Activated T-cell treated with anti-CD3 and anti-CD28 coated beads for 48 hours (primary cell): ENCODE results near the gene TNRC6A.
"Not testable (repeated sequence)": the region's sequence is repeated elsewhere in the genome, so short reads cannot be mapped to it uniquely, and the experiment has no call there.

Source experiments
- DNase-seq: peaks from one replicate; pipeline ENCODE4 v3.0.0-alpha.2; 2020; ENCODE audit warnings: low read depth

Gene TNRC6A

DNA sequence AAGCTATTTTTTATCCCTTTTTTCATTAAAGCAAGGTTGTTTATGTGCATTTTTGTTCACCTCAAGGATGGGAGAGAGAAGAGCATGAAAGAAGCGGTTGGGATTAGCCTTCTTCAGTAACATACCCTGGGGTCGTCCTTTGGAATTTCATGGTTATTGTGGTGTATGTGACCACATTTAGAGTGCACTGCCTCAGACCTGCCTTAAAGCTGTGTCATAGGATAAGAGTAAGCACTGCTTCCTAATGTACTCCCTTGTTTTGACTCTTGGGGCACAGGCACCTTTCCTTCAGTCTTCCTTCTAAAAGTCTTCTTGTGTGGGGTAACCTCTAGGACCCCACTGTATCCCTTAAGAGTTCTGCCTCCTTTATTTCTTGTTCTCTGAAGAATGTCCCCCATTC is 28.9 kb downstream of the TNRC6A start:
- no peak for DNase-seq

DNA sequence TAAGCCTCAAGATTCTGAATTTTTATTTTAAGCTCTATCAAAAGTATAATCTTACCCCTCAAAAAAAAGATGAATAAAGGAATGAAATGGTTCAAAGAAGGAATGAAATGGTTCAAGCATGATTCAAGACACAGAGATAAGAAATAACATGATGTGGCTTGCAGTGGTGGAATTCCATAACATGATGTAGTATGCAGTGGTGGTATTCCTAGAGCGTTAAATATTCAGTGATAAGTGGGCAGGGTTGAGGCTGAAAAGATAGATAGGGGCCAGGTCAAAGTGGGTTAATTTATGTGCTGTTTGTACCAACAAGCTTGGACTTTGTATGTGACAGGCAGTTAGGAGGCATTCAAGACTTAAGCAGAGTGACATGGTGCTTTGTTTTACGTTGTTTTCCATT is 29.6 kb downstream of the TNRC6A start:
- DNase-seq = no peak

DNA sequence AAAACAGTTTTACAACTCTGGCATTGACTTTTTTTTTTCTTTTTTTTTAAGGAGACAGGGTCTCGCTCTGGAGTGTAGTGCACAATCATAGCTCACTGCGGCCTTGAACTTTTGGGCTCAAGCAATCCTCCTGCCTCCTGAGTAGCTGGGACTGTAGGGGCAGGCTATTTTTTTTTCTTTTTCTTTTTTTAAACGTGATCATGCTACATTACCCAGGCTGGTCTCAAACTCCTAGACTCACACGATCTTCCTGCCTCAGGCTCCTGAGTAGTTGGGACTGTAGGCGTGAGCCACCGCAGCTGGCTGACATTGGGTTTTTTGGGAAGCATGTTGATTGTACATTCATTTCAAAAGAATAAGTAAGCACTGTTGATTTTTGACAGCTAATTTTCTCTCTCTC is 32.1 kb downstream of the TNRC6A start:
- DNase-seq = no peak

DNA sequence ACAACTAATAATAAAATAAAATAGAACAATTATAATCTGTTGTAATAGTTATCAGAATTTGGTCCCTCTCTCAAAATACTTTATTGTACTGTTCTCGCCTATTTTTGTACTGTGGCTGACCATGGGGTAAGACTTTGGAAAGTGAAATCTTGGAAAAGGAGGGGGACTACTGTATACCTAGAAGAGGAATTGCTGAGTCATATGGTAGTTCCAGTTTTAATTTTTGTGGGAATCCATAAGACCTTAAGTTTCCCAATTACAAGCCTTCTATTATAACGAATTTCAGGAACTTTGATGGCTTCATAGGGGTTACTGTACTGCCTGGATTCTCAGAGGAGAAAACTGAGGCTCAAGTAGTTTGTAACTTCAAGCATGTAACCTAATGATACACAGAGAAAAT is 35.5 kb downstream of the TNRC6A start:
- DNase-seq = no peak

DNA sequence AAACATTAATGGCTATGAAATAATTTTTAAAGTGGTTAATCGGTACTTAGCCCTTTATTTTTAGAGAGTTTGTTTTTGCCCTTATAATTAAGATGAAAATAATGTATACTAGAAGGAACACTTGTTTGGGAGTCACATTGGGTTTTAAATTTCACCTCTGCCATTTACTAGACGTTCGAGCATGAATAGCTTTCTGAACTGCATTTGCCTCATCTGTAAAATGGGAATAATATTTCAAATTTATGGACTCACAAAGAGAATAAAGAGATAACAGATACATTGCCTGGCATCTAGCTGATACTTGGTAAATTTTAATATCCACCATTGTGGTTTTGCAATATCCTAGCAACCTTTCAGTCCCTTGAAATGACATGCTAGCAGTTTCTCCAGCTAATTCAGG is 36.6 kb downstream of the TNRC6A start:
- DNase-seq = no peak

DNA sequence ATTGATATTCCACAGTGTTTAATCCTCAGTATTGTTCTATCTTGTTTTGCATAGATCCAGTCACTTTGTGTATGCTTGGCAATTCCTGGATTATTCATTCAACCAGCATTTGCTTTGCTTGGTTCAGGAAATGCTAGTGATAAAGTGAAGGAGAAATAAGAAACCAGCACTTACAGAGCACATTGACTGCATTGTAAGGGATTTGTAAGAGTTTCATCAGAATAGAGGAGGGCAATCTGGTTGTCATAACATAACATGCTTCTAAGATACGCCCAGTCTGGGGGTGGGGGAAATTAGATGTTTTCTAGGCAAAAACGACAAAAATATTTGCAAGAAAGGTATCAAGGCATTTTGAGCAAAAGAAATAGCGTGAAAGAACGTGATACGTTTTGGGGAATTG is 40.4 kb downstream of the TNRC6A start:
- DNase-seq = no peak

DNA sequence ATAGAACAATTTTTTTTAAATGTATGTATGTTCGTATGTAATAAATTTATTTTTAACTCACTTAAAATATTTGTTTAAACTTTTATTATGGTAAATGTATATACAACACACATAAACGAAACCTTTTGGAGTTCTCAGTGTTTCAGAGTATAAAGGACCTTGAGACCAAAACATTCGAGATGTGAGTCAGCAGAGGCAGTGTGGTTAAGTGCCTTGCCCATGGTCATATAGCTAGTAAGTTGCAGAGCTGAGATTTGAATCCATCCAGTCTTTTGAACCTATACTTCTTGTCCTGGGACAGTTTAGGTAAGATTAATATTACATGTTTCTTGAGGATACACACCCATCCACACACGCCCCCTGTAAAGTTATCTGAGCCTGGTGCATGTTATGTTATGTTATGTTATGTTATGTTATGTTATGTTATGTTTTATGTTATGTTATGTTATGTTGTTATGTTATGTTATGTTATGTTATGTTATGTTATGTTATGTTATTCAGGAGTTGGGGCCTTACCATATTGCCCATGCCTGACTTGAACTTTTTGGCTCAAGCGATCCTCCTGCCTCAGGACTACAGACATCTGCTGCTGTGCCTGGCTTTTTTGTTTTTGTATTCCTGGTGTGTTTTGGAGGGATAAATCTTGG is 41.8 kb downstream of the TNRC6A start:
- no peak for DNase-seq

DNA sequence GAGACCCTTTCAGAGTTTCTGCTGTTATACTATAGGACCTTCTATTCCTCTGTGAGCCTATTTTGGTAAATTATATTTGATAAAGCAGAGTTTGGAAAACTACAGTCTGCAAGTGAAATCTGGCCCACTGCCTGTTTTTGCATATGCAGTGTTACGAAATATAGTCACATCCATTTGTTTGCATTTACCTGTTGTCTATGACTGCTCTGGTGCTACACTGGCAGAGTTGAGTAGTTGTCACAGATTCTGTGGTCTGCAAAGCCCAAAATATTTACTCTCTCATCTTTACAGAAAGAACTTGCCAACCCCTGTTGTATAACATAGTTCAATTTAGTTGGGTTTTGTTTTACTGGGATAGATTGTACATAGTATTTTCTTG is 42.3 kb downstream of the TNRC6A start:
- no peak for DNase-seq

DNA sequence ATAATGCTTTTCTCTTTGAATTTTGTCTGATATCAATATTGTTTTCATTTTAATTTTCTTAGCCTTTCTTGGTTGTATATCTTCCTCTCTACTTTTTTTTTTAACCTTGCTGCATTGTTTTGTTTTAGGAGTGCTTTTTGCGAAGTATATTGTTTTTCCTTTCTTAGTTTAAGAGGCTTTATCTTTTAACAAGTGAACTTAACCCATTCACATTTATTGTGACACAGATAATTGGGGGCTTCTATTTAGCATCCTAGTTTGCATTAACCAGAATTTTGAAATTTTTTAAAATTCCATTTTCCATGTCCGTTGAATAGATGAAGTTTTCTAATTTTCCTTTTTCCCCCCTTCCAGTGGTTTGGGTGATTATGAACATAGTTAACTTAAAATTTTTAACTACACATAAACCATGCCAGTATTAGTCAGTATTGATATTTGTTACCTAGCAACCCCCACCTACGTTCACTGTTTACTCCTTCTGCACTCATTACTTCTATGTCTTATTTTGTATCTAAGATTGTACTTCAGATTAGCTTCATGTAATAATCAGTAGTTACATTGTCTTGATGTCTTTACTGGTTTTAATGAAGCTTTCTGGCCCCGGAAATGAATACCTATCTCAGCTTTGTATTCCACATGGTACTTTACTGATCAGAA is 44.4 kb downstream of the TNRC6A start:
- no peak for DNase-seq

DNA sequence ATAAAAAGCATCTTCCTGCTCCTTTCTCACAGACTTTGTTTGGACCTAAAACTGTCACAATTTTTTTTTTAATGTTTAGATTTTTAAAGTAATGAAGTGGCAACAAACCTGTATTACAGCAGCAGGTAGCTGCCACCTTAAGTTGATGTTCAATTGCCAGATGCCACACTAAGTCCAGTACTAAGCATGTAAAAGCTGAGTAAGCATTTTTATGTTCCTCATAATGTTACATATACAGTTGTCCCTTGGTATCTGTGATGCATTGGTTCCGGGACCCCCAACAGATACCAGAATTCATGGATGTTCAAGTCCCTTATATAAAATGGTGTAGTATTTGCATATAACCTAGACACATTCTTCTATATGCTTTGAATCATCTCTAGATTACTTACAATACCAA is 45.1 kb downstream of the TNRC6A start:
- no peak for DNase-seq

DNA sequence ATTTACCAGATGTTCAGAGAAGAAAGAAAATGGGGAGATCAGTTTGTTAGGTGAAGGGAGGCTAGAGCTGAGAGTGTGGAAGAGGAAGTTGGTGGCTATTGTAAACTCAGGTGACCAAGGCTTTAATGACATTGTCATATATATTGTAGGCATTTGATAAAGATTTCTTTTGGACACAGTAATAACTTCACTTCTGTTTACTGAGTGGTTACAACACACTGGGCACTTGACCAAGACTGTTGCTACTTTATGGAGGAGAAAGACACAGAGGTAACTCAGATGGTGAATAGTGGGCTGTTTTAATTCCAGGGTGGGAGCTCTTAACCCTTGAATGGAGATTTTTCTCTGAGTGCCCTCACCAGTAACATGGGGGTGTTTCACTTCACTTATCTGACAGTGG is 46.0 kb downstream of the TNRC6A start:
- no peak for DNase-seq

DNA sequence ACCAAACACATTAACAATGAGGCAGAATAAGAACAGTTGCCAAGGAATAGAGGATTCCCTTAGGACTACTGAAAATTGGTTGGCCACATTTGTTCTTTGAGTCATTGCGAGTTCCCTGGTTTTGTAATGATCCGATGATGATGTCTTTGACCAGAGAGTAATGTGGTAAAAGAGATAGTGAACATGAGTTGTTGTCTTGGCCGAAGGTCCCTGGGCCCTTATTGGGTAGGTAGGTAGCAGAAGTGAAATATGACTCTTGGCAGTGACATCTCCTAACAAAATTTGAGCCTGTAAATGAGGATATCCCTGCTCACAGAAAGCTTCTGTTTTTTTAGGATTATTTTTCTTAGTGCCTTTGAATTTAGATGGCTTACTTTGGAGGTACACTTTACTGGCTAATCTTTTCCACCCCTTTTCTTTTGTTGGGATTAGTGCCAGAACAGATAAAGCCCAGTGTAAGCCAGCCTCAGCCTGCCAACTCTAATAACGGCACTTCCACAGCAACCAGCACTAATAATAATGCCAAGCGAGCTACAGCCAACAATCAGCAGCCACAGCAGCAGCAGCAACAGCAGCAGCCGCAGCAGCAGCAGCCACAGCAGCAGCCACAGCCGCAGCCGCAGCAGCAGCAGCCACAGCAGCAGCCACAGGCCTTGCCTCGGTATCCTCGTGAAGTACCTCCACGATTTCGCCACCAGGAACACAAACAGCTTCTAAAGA is 47.2 kb downstream of the TNRC6A start:
- DNase-seq = no peak

DNA sequence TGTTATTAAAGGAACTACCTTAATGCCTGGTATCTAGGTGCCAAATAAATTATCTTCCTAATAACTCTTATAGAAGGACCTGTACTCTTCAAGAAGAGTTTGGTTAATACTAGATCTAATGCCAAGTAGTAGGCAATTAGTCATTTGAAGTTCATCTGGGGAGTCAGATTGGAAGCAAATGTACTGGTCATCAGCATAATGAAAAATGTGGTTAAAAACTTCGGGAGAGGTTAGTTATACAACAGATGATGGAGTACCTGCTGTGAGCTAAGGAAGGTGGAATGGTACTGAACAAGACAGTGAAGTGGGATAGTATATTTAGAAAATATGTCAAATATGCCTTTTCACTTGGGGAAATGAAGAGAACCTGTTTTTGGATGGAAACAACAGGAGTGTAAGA is 49.2 kb downstream of the TNRC6A start:
- no peak for DNase-seq

DNA sequence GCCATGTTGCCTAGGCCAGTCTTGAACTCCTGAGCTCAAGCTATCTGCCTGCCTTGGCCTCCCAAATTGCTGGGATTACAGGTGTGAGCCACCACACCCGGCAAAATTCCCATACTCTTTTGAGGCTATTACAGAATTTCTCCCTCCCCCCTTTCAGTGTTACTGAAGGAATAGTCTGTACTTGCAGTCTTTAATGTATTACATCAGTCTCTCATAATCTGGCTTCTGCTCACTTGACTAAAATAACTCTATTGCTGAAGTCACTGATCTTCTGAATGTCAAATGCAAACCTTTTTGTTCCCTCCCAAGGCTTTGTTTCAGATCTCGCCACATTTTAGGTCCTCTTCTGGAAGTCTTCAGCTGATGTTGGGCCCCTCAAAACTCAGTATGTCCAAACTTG is 51.8 kb downstream of the TNRC6A start:
- DNase-seq = no peak

DNA sequence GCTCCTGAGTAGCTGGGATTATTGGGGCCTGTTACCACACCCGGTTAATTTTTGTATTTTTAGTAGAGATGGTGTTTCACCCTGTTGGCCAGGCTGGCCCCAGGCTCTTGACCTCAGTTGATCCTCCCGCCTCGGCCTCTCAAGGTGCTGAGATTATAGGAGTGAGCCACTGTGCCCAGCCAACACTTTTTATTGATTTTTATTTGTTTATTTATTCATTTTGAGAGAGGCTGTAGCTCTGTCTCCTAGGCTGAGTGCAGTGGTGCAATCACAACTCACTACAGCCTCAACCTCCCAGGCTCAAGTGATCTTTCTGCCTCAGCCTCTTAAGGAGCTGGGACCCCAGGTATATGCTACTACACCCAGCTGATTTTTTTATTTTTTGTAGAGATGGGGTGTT is 54.7 kb downstream of the TNRC6A start:
- DNase-seq = no peak

DNA sequence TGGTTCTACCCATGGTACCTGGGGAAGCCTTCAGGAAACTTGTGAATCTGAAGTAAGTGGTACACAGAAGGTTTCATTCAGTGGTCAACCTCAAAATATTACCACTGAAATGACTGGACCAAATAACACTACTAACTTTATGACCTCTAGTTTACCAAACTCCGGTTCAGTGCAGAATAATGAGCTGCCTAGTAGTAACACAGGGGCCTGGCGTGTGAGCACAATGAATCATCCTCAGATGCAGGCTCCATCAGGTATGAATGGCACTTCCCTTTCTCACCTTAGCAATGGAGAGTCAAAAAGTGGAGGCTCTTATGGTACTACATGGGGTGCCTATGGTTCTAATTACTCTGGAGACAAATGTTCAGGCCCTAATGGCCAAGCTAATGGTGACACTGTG is 60.4 kb downstream of the TNRC6A start:
- DNase-seq = no peak

DNA sequence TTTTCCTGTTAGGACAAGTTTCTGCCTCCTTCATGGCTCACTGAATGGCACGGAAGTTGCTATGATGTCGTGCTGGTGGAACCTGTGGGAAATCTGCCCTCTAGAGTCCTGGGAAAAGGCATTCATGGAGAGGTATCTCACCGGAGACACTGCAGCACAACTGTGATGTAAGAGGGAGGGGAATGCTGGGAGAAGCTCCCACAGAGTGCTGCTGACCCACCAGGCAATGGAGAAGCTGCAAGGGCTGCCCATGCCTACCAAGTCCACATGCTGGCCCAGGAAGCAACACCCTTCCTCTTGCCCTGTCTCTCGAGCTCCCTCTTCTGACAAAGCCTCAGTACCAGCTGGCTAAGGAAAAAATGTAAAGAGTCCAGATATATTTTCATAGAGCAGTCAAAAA is 71.1 kb downstream of the TNRC6A start:
- no peak for DNase-seq

DNA sequence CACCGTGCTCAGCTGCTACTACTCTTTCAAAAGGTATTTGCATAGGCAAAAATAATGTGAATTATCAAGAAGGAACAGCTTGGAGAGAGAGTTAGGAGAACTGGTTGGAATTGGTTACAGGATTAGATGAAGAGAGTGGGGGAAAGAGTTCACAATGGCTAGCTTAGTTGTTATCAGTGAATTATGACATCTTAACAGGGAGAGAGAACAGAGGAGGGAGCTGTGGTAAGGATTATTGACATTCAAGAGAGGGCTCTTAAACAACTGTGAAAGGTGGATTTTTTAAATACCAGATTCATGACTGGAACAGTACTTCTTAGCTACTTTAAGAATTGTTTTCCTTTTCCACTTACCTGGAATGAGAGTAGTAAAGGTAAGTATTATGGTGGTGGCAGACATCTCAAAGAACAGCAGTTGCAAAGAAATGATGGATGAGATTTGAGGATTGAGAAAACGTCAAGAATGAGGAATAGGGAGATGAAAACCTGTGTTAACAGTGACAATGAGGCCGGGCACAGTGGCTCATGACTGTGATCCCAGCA is 72.4 kb downstream of the TNRC6A start:
- no peak for DNase-seq

DNA sequence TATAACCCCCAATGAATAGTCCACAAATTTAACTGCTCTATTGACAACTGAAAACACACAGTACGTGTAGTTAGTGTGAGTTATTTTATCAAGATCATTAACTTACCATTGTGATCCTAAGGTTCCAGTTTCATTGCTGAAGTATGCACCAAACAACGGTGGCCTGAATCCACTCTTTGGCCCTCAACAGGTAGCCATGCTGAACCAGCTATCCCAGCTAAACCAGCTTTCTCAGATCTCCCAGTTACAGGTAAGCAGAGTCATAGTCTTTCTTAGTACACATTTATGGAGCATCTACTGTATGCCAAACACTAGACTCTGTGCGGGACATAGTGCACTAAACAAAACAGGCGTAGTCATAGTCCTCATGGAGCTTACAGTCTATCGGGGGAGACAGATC is 76.0 kb downstream of the TNRC6A start:
- no peak for DNase-seq

DNA sequence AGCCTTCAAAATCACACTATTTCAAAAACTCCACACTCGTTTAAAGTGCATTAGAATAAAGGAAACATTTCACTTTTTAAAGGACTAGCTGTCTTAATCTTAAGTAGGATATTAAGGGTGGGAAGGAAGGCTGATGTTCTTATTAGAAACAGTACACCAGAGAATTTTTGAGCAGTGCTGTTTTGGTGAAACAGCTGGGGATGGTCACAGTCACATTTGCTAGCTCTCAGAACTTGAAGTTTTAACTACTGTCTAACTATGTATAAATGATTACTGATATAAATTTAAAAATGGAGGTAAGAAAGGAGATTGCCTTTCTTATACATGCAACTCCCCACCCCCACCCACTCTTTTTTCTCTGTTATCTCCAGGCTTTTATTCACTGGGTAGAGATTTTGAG is 77.8 kb downstream of the TNRC6A start:
- DNase-seq = no peak

DNA sequence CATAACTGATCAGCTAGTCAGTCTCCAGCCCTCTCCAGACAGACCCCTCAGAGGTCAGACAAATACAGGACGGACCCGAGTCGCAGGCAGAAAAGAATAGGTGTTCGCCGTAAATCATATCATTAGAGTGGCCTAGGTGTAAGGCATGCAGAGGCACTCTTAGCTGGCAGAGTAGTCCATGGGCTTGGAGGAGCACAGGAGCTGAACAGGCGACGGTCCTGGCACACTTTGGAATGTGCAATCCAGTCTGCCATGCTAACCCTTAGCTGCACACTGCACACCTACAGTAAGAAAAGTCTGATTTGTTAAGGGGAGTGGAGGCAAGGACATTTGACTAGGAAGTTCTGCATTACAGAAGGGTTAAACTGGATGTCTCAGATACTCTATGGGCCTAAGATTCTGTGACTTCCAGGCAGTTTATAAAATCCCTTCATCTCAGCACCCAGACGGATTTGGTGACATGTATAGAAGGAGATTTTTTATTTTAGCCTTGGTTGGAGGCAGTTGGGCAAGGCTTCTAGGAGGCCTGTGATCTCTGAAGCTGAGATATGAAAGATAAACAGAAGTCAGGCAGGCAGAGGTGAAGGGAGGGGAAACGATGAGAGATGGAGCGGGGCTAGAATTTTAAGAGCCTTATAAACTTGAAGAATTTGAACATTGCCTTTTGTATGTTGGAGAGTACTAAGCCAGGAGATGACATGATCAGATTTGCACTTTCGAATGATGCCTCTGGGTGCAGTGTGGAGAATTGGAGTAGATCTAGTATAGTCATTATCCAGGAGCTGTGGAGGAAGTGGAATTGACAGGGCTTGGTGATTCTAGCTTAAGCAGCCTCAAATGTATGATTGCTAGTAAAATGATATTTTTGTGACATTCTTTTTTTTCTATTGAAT is 81.7 kb downstream of the TNRC6A start:
- DNase-seq = no peak

DNA sequence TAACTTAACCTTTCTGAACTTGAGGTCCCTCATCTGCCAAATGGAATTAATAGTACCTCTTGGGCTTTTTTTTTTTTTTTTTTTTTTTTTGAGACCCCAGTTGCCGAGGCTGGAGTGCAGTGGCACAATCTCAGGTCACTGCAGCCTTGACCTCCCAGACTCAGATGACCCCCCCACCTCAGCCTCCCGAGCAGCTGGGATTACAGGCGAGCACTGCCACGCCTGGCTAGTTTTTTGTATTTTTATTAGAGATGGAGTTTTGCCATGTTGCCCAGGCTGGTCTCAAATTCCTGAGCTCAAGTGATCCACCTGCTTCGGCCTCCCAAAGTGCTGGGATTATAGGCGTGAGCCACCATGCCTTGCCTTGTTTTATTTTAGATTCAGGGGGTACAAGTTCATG is 83.4 kb downstream of the TNRC6A start:
- DNase-seq = not testable (repeated sequence)
